NT2/D1 (cell line): Measurements from ENCODE around the gene PSAP.

Experiments
- DNase-seq: peaks from one replicate; pipeline ENCODE4 v3.0.0-alpha.2; 2011; ENCODE audit warnings: low read depth, low spot score
- H3K27me3 ChIP-seq: 2 replicates; pipeline ENCODE4 v1.6.0; 2011; ENCODE audit warnings: mild to moderate bottlenecking; ENCODE audit not compliant: insufficient read length, insufficient read depth
- H3K36me3 ChIP-seq: 2 replicates; pipeline ENCODE4 v1.6.1; 2011; ENCODE audit warnings: mild to moderate bottlenecking, low read length, mixed read lengths; ENCODE audit not compliant: insufficient read depth, insufficient read length
- H3K4me1 ChIP-seq: 2 replicates; pipeline ENCODE4 v1.5.1; 2011; ENCODE audit not compliant: insufficient read depth, insufficient read length
- H3K4me3 ChIP-seq: 2 replicates; pipeline ENCODE4 v1.5.1; 2011; ENCODE audit warnings: low read depth; ENCODE audit not compliant: insufficient read length
- H3K9ac ChIP-seq: 2 replicates; pipeline ENCODE4 v1.6.0; 2011; ENCODE audit warnings: low read depth; ENCODE audit not compliant: insufficient read length
- H3K9me3 ChIP-seq: 2 replicates; pipeline ENCODE4 v1.5.1; 2011; ENCODE audit warnings: mild to moderate bottlenecking, low read length; ENCODE audit not compliant: insufficient read depth
- SUZ12 ChIP-seq: IDR thresholded peaks from 2 replicates; pipeline ENCODE4 v1.6.1; 2011; ENCODE audit not compliant: insufficient read length, insufficient read depth; ENCODE audit errors: extremely low read depth
- YY1 ChIP-seq: IDR thresholded peaks from 2 replicates; pipeline ENCODE4 v1.6.1; 2011; ENCODE audit not compliant: insufficient read length, insufficient read depth
- ZNF274 ChIP-seq: IDR thresholded peaks from 2 replicates; pipeline ENCODE4 v1.6.1; 2011; ENCODE audit warnings: mild to moderate bottlenecking, low read depth, low read length

The PSAP gene

DNA sequence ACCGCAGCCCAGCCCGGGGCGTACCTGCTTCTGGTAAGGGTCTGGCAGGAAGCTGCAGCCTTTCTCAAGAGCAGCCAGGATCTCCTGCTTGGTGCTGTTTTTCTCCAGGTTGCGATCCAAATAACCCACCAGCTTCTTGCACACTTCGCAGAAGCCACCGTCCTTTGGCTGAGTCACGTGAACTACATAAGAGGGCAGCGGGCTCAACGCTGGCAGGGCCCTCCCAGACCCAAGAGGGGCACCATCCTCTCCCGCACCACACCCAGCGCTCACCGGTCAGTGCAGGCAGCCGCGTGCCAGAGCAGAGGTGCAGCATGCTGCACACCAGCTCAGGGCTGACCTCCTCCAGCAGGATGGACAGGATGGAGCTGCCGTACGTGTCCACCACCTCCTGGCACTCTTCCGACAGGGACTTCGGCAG, 31.6 kb downstream of the PSAP start:
- no peak for DNase-seq
- TF ChIP-seq YY1, result no peak
- TF ChIP-seq ZNF274, result no peak
- no peak for TF ChIP-seq SUZ12
- H3K9me3 ChIP-seq, result no peaks in the 10 kb centered on the region
- no peaks in the 10 kb centered on the region for H3K4me1 ChIP-seq
- peaks cover 96% of the 10 kb centered on the region for H3K36me3 ChIP-seq
- H3K27me3 ChIP-seq, result no peaks in the 10 kb centered on the region
- no peak overlapping the region for H3K9ac ChIP-seq
- no peak overlapping the region for H3K4me3 ChIP-seq

DNA sequence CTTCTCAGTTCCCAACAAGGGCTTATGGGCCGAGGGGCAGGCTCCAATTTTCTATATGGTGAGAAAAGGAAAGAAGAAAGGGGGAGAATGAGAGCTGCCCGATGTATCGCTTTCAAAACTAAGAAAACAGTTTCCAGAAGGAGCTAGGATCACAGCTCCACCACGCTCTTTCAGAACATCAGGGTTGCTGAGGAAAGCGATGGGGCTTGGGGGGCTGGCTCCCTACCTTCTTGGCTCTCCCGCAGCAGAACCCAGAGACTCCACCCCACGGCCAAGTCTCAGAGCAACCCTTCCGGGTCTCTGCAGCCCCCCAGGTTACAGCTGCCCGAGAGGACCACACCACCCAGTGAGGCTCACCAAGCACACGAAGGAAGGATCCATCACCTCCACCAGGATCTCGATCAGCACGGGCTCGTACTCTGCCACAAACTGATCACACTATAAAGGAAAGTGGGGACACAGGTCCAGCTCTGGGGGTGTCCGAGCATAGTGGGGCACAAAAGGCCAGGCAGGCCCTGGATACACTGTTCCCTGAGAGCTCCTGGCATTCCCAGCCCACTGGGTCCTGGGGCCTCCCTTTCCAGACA, 32.3 kb downstream of the PSAP start:
- TF ChIP-seq SUZ12, result no peak
- no peak for TF ChIP-seq ZNF274
- TF ChIP-seq YY1, result no peak
- Histone ChIP-seq H3K27me3 (no peaks in the 10 kb centered on the region), H3K4me1 (no peaks in the 10 kb centered on the region), H3K36me3 (peaks cover 92% of the 10 kb centered on the region), H3K9me3 (no peaks in the 10 kb centered on the region), H3K4me3 (no peak overlapping the region), H3K9ac (no peak overlapping the region)
- DNase-seq, result no peak

DNA sequence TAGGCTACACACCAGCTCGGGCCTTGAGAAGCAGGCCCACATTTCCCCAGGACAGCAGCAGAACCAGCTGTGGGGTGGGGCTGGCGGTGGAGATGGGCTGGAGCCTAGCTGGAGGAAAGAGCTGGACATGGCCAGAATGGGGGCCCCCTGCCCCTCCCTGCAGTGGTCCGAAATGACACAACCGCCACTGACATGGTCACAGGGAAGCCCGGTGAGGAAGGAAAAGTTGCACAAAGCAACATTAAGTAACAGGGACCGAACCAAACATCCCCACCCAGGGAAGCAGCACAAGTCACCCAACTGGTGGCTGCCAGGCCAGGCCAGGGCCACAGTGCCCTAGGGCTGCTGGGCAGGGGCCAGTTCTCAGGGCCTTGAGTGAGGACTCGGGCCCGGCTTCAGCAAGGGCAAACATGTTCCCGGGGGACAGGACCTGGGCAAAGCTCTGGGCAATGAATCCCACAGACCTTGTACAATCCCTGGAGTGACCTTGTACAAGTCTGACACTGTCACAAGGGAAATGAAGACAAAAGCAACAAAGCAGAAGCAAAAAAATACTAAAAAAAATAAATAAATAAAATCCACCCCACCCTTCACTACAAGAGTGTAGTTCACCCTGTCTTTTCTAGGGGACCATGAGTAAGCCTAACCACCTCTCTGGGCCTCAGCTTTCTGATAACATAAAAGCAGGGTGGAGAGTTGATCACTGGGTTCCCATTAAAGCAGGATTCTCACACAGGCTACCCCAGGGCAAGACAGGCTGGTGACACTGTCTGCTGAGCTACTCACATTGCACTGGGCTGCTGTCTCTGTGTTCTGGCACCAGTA, 33.0 kb downstream of the PSAP start:
- Histone ChIP-seq H3K9me3 (no peaks in the 10 kb centered on the region), H3K27me3 (no peaks in the 10 kb centered on the region), H3K9ac (no peak overlapping the region), H3K36me3 (peaks cover 85% of the 10 kb centered on the region), H3K4me3 (no peak overlapping the region), H3K4me1 (no peaks in the 10 kb centered on the region)
- TF ChIP-seq SUZ12 (no peak), ZNF274 (no peak), YY1 (no peak)
- no peak for DNase-seq

DNA sequence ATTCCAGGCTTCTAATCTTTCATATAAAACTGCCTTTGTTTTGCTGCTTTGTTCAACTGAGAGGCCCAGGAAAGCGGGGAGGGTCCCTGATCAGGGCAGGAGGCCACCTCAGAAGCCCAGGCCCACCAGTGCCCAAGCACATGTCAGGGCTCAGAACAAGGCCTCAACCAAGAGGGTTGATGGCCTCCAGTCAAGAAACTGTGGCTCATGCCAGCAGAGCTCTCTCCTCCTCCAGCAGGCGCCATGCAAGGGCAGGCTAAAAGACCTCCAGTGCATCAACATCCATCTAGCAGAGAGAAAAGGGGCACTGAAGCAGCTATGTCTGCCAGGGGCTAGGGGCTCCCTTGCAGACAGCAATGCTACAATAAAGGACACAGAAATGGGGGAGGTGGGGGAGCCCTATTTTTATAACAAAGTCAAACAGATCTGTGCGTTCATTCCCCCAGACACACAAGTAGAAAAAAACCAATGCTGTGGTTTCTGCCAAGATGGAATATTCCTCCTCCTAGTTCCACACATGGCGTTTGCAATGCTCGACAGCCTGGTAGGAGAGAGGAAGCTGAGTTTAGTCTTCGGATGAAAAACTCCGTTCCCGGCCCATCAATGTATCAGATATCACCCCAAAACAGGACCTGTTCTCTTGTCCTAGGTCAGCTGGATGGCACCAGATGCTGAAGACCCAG, 34.0 kb downstream of the PSAP start:
- Histone ChIP-seq H3K4me1 (peaks cover 6% of the 10 kb centered on the region), H3K9ac (no peak overlapping the region), H3K9me3 (no peaks in the 10 kb centered on the region), H3K27me3 (no peaks in the 10 kb centered on the region), H3K36me3 (peaks cover 78% of the 10 kb centered on the region), H3K4me3 (no peak overlapping the region)
- no peak for TF ChIP-seq SUZ12
- TF ChIP-seq ZNF274, result no peak
- no peak for TF ChIP-seq YY1
- no peak for DNase-seq

DNA sequence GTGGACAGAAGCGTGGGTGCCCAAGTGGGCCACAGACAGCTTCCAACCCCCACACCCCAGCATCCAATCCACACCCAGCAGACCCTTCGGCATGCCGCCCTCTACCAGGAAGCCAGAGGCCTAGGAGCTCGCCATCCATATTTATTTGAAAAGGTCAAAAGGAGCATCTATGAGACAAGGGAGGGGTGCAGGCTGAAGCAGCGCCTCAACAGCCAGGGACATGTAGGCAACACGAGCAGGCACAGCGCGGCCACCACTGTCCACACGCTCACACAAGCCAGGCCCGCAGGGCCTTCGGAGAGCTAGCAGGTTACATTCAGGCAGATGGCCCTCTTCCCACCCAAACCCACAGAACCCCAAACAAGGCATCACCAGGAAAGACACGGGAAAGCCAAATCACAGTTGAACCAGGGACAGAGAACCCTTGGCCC, 34.6 kb downstream of the PSAP start:
- Histone ChIP-seq H3K36me3 (peaks cover 71% of the 10 kb centered on the region), H3K4me3 (no peak overlapping the region), H3K9me3 (no peaks in the 10 kb centered on the region)

DNA sequence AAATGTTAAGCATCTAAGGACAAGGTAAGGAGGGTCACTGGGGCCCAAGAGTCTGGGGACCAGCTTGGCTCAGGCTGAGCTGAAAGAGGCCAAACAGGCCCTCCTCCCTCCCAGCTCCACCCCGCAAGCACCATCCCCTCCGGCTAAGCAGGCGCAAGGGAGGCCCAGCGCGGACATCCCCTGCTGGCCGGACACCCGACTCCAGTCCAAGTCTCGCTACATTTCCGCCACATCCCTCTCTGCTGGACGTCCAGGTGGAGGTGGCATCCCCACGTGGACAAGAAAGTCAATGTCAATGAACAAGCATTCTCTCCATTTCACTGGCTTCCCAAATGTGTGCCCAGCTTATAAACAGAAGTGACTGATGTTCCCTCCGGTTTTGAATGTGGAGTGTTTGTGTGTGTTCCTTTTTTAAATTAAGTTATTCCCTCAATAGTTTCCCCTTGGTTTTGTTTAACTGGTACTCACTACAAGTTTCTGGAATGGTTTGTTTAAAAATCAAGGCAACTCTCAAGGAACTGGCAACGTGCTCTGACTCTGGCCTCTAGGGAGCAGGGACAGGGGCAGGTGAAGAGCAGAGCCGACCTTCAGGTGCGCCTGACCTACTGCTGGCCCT, 35.4 kb downstream of the PSAP start:
- no peaks in the 10 kb centered on the region for H3K27me3 ChIP-seq
- H3K36me3 ChIP-seq, result peaks cover 63% of the 10 kb centered on the region

More for the DNA sequence above, 34.6 kb downstream of the PSAP start:
- TF ChIP-seq SUZ12 (no peak), ZNF274 (no peak), YY1 (no peak)
- Histone ChIP-seq H3K27me3 (no peaks in the 10 kb centered on the region), H3K9ac (no peak overlapping the region), H3K4me1 (peaks cover 6% of the 10 kb centered on the region)
- no peak for DNase-seq

More for the DNA sequence above, 35.4 kb downstream of the PSAP start:
- no peak overlapping the region for H3K9ac ChIP-seq
- TF ChIP-seq ZNF274, result no peak
- H3K4me3 ChIP-seq, result no peak overlapping the region
- H3K4me1 ChIP-seq, result peaks cover 6% of the 10 kb centered on the region
- H3K9me3 ChIP-seq, result no peaks in the 10 kb centered on the region
- DNase-seq, result no peak
